WERI-Rb-1 (cell line): ENCODE data around the gene USP20.
"Not testable (repeated sequence)": the region's sequence is repeated elsewhere in the genome, so short reads cannot be mapped to it uniquely, and the experiment has no call there.

Source experiments
- DNase-seq: peaks from one replicate; pipeline ENCODE4 v3.0.0-alpha.2; 2020
- H3K27ac ChIP-seq: fragments of 250-450 bp; sonication (Bioruptor Pico); 2 replicates; pipeline ENCODE4 v1.5.1; 2020; ENCODE audit warnings: mild to moderate bottlenecking, moderate library complexity
- H3K27me3 ChIP-seq: fragments of 250-450 bp; sonication (Bioruptor Pico); 2 replicates; pipeline ENCODE4 v1.5.1; 2021; ENCODE audit warnings: mild to moderate bottlenecking, low read depth, moderate library complexity; ENCODE audit not compliant: insufficient read depth, severe bottlenecking
- H3K36me3 ChIP-seq: fragments of 250-450 bp; sonication (Bioruptor Pico); 2 replicates; pipeline ENCODE4 v1.5.1; 2020; ENCODE audit warnings: mild to moderate bottlenecking, moderate library complexity
- H3K4me3 ChIP-seq: 2 replicates; pipeline ENCODE4 v1.5.1; 2011; ENCODE audit warnings: low read depth, mild to moderate bottlenecking, control low read depth, low read length
- H3K9me3 ChIP-seq: fragments of 250-450 bp; sonication (Bioruptor Pico); 2 replicates; pipeline ENCODE4 v1.5.1; 2021; ENCODE audit warnings: mild to moderate bottlenecking, moderate library complexity; ENCODE audit not compliant: severe bottlenecking
- CTCF ChIP-seq: IDR thresholded peaks from 2 replicates; pipeline ENCODE4 v1.5.1; 2011; ENCODE audit warnings: low read depth, mild to moderate bottlenecking, control low read depth, inconsistent platforms, low read length

USP20 gene

GRCh38 chr9:129835128-129835859, at the start of gene USP20, which contains the start of gene C9orf78:
Gene USP20, plus strand, starts transcription at chr9:129835458. Its CDS starts 17,098 bp downstream, at chr9:129852556.
Gene C9orf78, minus strand, starts transcription at chr9:129835275. Its CDS starts 54 bp downstream, at chr9:129835221.
- no peak for TF ChIP-seq CTCF
- Histone ChIP-seq H3K27ac (peak within 1 kb of the TSS; percentile 76), H3K9me3 (no peaks in the 10 kb centered on the region)

GRCh38 chr9:129785866-129786265, 49.4 kb upstream of the USP20 start:
- no peaks in the 10 kb centered on the region for H3K9me3 ChIP-seq
- no peak overlapping the region for H3K27ac ChIP-seq
- no peaks in the 10 kb centered on the region for H3K27me3 ChIP-seq
- no peak for DNase-seq
- no peak for TF ChIP-seq CTCF
- H3K36me3 ChIP-seq = no peaks in the 10 kb centered on the region
- H3K4me3 ChIP-seq = no peak overlapping the region

More at GRCh38 chr9:129835128-129835859, at the start of gene USP20, which contains the start of gene C9orf78:
- Histone ChIP-seq H3K27me3 (no peaks in the 10 kb centered on the region), H3K4me3 (peak within 1 kb of the TSS; percentile 97), H3K36me3 (peaks cover 38% of the 10 kb centered on the region)
- peak; percentile 98 for DNase-seq

- no peak overlapping the region for H3K27ac ChIP-seq
- H3K4me3 ChIP-seq = no peak overlapping the region
- H3K27me3 ChIP-seq = no peaks in the 10 kb centered on the region
- no peak for DNase-seq
- no peak for TF ChIP-seq CTCF
- H3K9me3 ChIP-seq = no peaks in the 10 kb centered on the region
- H3K36me3 ChIP-seq = no peaks in the 10 kb centered on the region
Observed at GRCh38 chr9:129786481-129786880, 48.8 kb upstream of the USP20 start.

GRCh38 chr9:129794549-129794948, 40.7 kb upstream of the USP20 start:
- Histone ChIP-seq H3K27ac (no peak overlapping the region), H3K9me3 (no peaks in the 10 kb centered on the region), H3K4me3 (no peak overlapping the region), H3K27me3 (no peaks in the 10 kb centered on the region), H3K36me3 (no peaks in the 10 kb centered on the region)
- DNase-seq = no peak
- TF ChIP-seq CTCF = no peak

GRCh38 chr9:129796029-129796428, 39.2 kb upstream of the USP20 start:
- H3K36me3 ChIP-seq, DNase-seq, H3K27me3 ChIP-seq, H3K27ac ChIP-seq, H3K4me3 ChIP-seq, H3K9me3 ChIP-seq: not testable (repeated sequence)

GRCh38 chr9:129798973-129799372, 36.3 kb upstream of the USP20 start:
- Histone ChIP-seq H3K27me3 (no peaks in the 10 kb centered on the region), H3K9me3 (no peaks in the 10 kb centered on the region), H3K27ac (no peak overlapping the region), H3K4me3 (no peak overlapping the region), H3K36me3 (peaks cover under 1% of the 10 kb centered on the region)
- no peak for TF ChIP-seq CTCF
- no peak for DNase-seq
